ENCODE results near the gene METTL26.

METTL26 gene

GRCh38 chr16:630249-630814 is 5.8 kb downstream of the METTL26 start:
- peaks cover 20% of the 10 kb centered on the region for H3K36me3 ChIP-seq (ENCODE audit: control insufficient read depth, insufficient read depth, low read length)
- H3K27me3 ChIP-seq (ENCODE audit: control insufficient read depth, insufficient read depth, low read length) = no peaks in the 10 kb centered on the region
- peaks cover 4% of the 10 kb centered on the region for H3K4me1 ChIP-seq (ENCODE audit: control insufficient read depth, insufficient read depth, low read length)
- no peak overlapping the region for H3K4me3 ChIP-seq (ENCODE audit: low read depth, low read length)
- no peaks in the 10 kb centered on the region for H3K9me3 ChIP-seq (ENCODE audit: control insufficient read depth, insufficient read depth, low read length)
- H3K9ac ChIP-seq (ENCODE audit: low read depth, low read length) = peak overlapping the region; percentile 47

- Histone ChIP-seq H3K36me3 (ENCODE audit: control insufficient read depth, insufficient read depth, low read length) (peaks cover 20% of the 10 kb centered on the region), H3K9me3 (ENCODE audit: control insufficient read depth, insufficient read depth, low read length) (no peaks in the 10 kb centered on the region), H3K27me3 (ENCODE audit: control insufficient read depth, insufficient read depth, low read length) (no peaks in the 10 kb centered on the region), H3K4me3 (ENCODE audit: low read depth, low read length) (no peak overlapping the region), H3K4me1 (ENCODE audit: control insufficient read depth, insufficient read depth, low read length) (peaks cover 4% of the 10 kb centered on the region), H3K9ac (ENCODE audit: low read depth, low read length) (peak overlapping the region; percentile 47)
Observed at GRCh38 chr16:629833-630248, 6.3 kb downstream of the METTL26 start.

- peaks cover 17% of the 10 kb centered on the region for H3K36me3 ChIP-seq (ENCODE audit: control insufficient read depth, insufficient read depth, low read length)
- no peaks in the 10 kb centered on the region for H3K9me3 ChIP-seq (ENCODE audit: control insufficient read depth, insufficient read depth, low read length)
- H3K4me3 ChIP-seq (ENCODE audit: low read depth, low read length) = no peak overlapping the region
- no peaks in the 10 kb centered on the region for H3K27me3 ChIP-seq (ENCODE audit: control insufficient read depth, insufficient read depth, low read length)
- no peak overlapping the region for H3K9ac ChIP-seq (ENCODE audit: low read depth, low read length)
- peaks cover 4% of the 10 kb centered on the region for H3K4me1 ChIP-seq (ENCODE audit: control insufficient read depth, insufficient read depth, low read length)
Observed at GRCh38 chr16:629185-629832, 6.8 kb downstream of the METTL26 start.

GRCh38 chr16:628321-629061 is 7.6 kb downstream of the METTL26 start:
- Histone ChIP-seq H3K9me3 (ENCODE audit: control insufficient read depth, insufficient read depth, low read length) (no peaks in the 10 kb centered on the region), H3K4me3 (ENCODE audit: low read depth, low read length) (no peak overlapping the region), H3K4me1 (ENCODE audit: control insufficient read depth, insufficient read depth, low read length) (peaks cover 4% of the 10 kb centered on the region), H3K9ac (ENCODE audit: low read depth, low read length) (no peak overlapping the region), H3K36me3 (ENCODE audit: control insufficient read depth, insufficient read depth, low read length) (peaks cover 10% of the 10 kb centered on the region), H3K27me3 (ENCODE audit: control insufficient read depth, insufficient read depth, low read length) (no peaks in the 10 kb centered on the region)

GRCh38 chr16:627454-628239 is 8.5 kb downstream of the METTL26 start:
- Histone ChIP-seq H3K9me3 (ENCODE audit: control insufficient read depth, insufficient read depth, low read length) (no peaks in the 10 kb centered on the region), H3K4me1 (ENCODE audit: control insufficient read depth, insufficient read depth, low read length) (peaks cover 4% of the 10 kb centered on the region), H3K4me3 (ENCODE audit: low read depth, low read length) (no peak overlapping the region), H3K27me3 (ENCODE audit: control insufficient read depth, insufficient read depth, low read length) (no peaks in the 10 kb centered on the region), H3K9ac (ENCODE audit: low read depth, low read length) (no peak overlapping the region), H3K36me3 (ENCODE audit: control insufficient read depth, insufficient read depth, low read length) (peaks cover 7% of the 10 kb centered on the region)

GRCh38 chr16:626787-627453 is 9.2 kb downstream of the METTL26 start:
- no peaks in the 10 kb centered on the region for H3K9me3 ChIP-seq (ENCODE audit: control insufficient read depth, insufficient read depth, low read length)
- peaks cover 4% of the 10 kb centered on the region for H3K4me1 ChIP-seq (ENCODE audit: control insufficient read depth, insufficient read depth, low read length)
- H3K9ac ChIP-seq (ENCODE audit: low read depth, low read length) = no peak overlapping the region
- H3K4me3 ChIP-seq (ENCODE audit: low read depth, low read length) = no peak overlapping the region
- H3K27me3 ChIP-seq (ENCODE audit: control insufficient read depth, insufficient read depth, low read length) = no peaks in the 10 kb centered on the region
- peaks cover 7% of the 10 kb centered on the region for H3K36me3 ChIP-seq (ENCODE audit: control insufficient read depth, insufficient read depth, low read length)

- Histone ChIP-seq H3K36me3 (ENCODE audit: control insufficient read depth, insufficient read depth, low read length) (peaks cover 7% of the 10 kb centered on the region), H3K4me3 (ENCODE audit: low read depth, low read length) (no peak overlapping the region), H3K4me1 (ENCODE audit: control insufficient read depth, insufficient read depth, low read length) (peaks cover 4% of the 10 kb centered on the region), H3K9me3 (ENCODE audit: control insufficient read depth, insufficient read depth, low read length) (no peaks in the 10 kb centered on the region), H3K27me3 (ENCODE audit: control insufficient read depth, insufficient read depth, low read length) (no peaks in the 10 kb centered on the region), H3K9ac (ENCODE audit: low read depth, low read length) (no peak overlapping the region)
Observed at GRCh38 chr16:625977-626765, 9.9 kb downstream of the METTL26 start.

GRCh38 chr16:625117-625976 is 10.8 kb downstream of the METTL26 start:
- Histone ChIP-seq H3K4me3 (ENCODE audit: low read depth, low read length) (no peak overlapping the region), H3K9ac (ENCODE audit: low read depth, low read length) (no peak overlapping the region), H3K4me1 (ENCODE audit: control insufficient read depth, insufficient read depth, low read length) (peaks cover 4% of the 10 kb centered on the region), H3K36me3 (ENCODE audit: control insufficient read depth, insufficient read depth, low read length) (peaks cover 7% of the 10 kb centered on the region), H3K9me3 (ENCODE audit: control insufficient read depth, insufficient read depth, low read length) (no peaks in the 10 kb centered on the region), H3K27me3 (ENCODE audit: control insufficient read depth, insufficient read depth, low read length) (no peaks in the 10 kb centered on the region)

- no peaks in the 10 kb centered on the region for H3K4me1 ChIP-seq (ENCODE audit: control insufficient read depth, insufficient read depth, low read length)
Observed at GRCh38 chr16:624526-625070, 11.5 kb downstream of the METTL26 start.

GRCh38 chr16:622920-623280 is 13.2 kb downstream of the METTL26 start:
- no peak overlapping the region for H3K4me3 ChIP-seq (ENCODE audit: low read depth, low read length)
- H3K36me3 ChIP-seq (ENCODE audit: control insufficient read depth, insufficient read depth, low read length) = peaks cover 5% of the 10 kb centered on the region
- H3K9me3 ChIP-seq (ENCODE audit: control insufficient read depth, insufficient read depth, low read length) = no peaks in the 10 kb centered on the region
- no peaks in the 10 kb centered on the region for H3K4me1 ChIP-seq (ENCODE audit: control insufficient read depth, insufficient read depth, low read length)
- no peak overlapping the region for H3K9ac ChIP-seq (ENCODE audit: low read depth, low read length)
- H3K27me3 ChIP-seq (ENCODE audit: control insufficient read depth, insufficient read depth, low read length) = no peaks in the 10 kb centered on the region

More at GRCh38 chr16:624526-625070, 11.5 kb downstream of the METTL26 start:
- Histone ChIP-seq H3K36me3 (ENCODE audit: control insufficient read depth, insufficient read depth, low read length) (peaks cover 7% of the 10 kb centered on the region), H3K27me3 (ENCODE audit: control insufficient read depth, insufficient read depth, low read length) (no peaks in the 10 kb centered on the region), H3K4me3 (ENCODE audit: low read depth, low read length) (no peak overlapping the region), H3K9ac (ENCODE audit: low read depth, low read length) (no peak overlapping the region), H3K9me3 (ENCODE audit: control insufficient read depth, insufficient read depth, low read length) (no peaks in the 10 kb centered on the region)

Measured in iPS-15b (cell line).